GM18951 (cell line): ENCODE results near the gene CDH13.

Source experiments
- POLR2A ChIP-seq: IDR thresholded peaks from 4 replicates; pipeline ENCODE4 v1.6.1; 2011; ENCODE audit warnings: mild to moderate bottlenecking; ENCODE audit not compliant: insufficient read length, insufficient read depth; ENCODE audit errors: extremely low read depth
- in situ Hi-C: fragments of 300-500 bp; cut with MboI; formaldehyde crosslinking; loops from one replicate; pipeline ENCODE4 v1.12.0; 2022; ENCODE audit warnings: low sequenced_read_pairs, mixed read lengths, inconsistent platforms; ENCODE audit not compliant: unreplicated experiment

Gene CDH13

GRCh38 chr16:83393196-83393981, 766.6 kb downstream of the CDH13 start:
- TF ChIP-seq POLR2A = no peak
- in situ Hi-C loops = no loop called here

GRCh38 chr16:83397601-83398291, 771.0 kb downstream of the CDH13 start:
- TF ChIP-seq POLR2A = no peak

GRCh38 chr16:83400234-83400633, 773.5 kb downstream of the CDH13 start:
- TF ChIP-seq POLR2A = no peak
- in situ Hi-C loops = no loop called here

More at GRCh38 chr16:83397601-83398291, 771.0 kb downstream of the CDH13 start:
- in situ Hi-C loops = no loop called here

GRCh38 chr16:83402160-83402814, 775.5 kb downstream of the CDH13 start:
- in situ Hi-C loops = no loop called here
- TF ChIP-seq POLR2A = no peak

- in situ Hi-C loops = no loop called here
- TF ChIP-seq POLR2A = no peak
These were observed 776.2 kb downstream of the CDH13 start for GRCh38 chr16:83402967-83403366.

GRCh38 chr16:83403761-83404160, 777.0 kb downstream of the CDH13 start:
- in situ Hi-C loops = no loop called here
- no peak for TF ChIP-seq POLR2A

GRCh38 chr16:83404261-83404660, 777.5 kb downstream of the CDH13 start:
- TF ChIP-seq POLR2A = no peak
- in situ Hi-C loops = no loop called here

- in situ Hi-C loops = no loop called here
- no peak for TF ChIP-seq POLR2A
These were observed 781.2 kb downstream of the CDH13 start for GRCh38 chr16:83407928-83408327.

- in situ Hi-C loops = no loop called here
- TF ChIP-seq POLR2A = no peak
These were observed 782.6 kb downstream of the CDH13 start for GRCh38 chr16:83409347-83409746.

- in situ Hi-C loops = no loop called here
- TF ChIP-seq POLR2A = no peak
These were observed 791.8 kb downstream of the CDH13 start for GRCh38 chr16:83418565-83418964.

GRCh38 chr16:83420206-83420760, 793.5 kb downstream of the CDH13 start:
- in situ Hi-C loops = no loop called here
- no peak for TF ChIP-seq POLR2A

GRCh38 chr16:83433201-83433600, 806.4 kb downstream of the CDH13 start:
- no peak for TF ChIP-seq POLR2A

GRCh38 chr16:83437036-83437435, 810.3 kb downstream of the CDH13 start:
- no peak for TF ChIP-seq POLR2A
- in situ Hi-C loops = no loop called here

More at GRCh38 chr16:83433201-83433600, 806.4 kb downstream of the CDH13 start:
- in situ Hi-C loops = no loop called here
